ENCODE data around the gene GSTM1.
"Not testable (repeated sequence)": the region's sequence is repeated elsewhere in the genome, so short reads cannot be mapped to it uniquely, and the experiment has no call there.

Gene GSTM1

DNA sequence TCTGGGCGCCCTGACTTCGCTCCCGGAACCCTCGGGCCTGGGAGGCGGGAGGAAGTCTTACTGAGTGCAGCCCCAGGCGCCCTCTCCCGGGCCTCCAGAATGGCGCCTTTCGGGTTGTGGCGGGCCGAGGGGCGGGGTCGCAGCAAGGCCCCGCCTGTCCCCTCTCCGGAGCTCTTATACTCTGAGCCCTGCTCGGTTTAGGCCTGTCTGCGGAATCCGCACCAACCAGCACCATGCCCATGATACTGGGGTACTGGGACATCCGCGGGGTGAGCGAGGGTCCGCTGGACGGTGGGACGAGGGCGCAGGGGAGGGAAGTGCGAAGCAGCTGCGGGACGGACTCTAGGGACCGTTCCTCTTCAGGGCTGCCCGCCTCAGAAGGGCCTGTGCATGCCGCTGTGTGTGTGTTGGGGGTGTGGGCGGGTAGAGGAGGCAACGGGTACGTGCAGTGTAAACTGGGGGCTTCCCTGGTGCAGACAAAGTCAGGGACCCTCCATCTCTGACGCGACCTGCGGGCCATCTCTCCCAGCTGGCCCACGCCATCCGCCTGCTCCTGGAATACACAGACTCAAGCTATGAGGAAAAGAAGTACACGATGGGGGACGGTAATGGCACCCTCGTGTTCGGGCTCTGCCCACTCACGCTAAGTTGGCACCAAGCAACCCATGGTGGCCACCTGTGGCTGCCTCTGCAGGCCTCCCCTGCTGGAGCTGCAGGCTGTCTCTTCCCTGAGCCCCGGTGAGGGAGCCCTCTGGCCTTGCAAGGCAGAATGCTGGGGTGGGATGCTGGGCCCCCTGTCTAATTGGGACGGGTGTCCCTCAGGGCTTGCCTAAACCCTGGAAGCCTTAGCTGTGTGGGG lies at the start of gene GSTM1:
Gene GSTM1, plus strand, starts transcription at position 177 of the 859 bp plus-strand sequence. Its CDS starts 57 bp downstream, at position 234.
- DNase-seq = no peak

DNA sequence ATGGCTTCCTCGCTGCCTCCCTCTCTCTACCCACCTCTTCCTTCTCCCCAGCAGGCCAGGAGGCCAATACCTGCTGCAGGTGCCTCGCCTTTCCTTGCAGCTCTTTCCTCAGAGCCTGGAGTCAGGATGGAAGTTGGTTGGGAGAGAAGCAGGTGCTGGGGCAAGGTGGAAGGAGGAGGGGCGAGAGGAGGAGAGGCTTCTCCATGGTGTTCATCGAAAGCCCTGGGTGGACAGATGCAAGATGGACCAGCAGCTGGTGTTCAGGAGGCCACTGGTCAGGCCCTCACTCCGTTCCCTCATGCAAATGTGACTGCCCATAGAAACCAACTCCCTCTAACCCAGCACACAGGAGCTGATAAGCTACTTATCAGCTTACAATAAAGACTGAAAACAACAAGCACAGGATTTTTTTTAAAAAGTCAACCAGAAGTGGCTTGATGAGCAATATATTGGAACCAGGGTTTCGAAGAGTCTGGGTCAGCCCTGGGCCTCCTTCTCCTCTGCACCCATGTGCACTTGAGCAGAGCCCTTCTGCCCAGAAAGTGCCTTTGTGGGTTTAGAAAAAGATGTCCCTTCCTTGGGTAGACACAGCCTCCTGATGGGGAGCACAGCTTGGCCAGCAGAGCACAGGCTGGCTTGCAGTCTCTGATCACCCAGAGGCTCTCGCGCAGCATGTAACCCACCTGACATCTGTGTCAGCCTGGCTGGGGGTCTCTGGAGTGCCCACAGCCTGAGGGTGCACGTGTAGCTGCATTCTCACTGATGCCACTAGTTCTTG lies 48.4 kb upstream of the GSTM1 start:
- no peak for DNase-seq

DNA sequence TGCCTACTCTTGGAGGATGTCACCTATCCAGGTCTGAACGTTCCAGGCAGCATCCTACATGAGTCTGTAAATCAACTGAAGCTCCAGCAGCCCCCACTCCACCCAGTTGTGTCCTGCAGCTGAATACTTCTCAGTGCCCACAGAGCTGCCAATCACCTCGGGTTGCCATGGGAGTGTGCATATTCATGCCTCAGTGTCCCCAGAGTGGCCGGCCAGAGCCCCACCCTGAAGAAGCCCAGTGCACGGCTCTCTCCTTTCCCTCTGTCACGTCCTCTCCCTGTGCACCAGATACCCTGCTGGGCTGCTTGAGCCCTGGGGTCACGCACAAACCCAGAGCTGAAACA lies 47.8 kb upstream of the GSTM1 start:
- no peak for DNase-seq

DNA sequence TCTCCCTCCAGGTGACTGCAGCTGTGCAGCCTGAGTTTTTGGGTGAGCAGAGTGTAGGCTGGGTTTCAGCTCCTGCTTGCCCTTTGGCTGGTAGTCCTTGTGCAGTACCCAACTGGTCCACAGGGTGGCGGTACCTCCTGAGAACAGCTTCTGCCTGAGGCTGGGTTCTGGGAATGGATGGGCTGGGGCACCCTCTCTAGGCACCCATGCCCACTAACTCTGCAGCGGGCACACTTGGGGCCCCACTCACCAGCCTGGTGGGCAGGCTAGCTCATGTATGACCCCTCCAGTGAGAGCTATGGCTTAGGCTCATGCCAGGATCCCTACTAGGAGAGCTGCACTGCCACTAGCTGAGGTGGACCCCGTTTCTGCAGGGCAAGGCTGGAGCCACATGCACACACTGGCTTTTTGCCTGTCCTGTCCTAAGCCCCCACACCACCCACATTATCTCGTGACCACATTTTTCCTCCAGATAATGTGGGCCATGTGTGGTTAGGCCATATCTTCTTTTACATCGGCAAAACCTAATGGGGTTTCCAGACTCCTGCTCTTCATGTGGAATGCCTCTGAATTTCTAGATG lies 47.2 kb upstream of the GSTM1 start:
- DNase-seq = peak; percentile 68

DNA sequence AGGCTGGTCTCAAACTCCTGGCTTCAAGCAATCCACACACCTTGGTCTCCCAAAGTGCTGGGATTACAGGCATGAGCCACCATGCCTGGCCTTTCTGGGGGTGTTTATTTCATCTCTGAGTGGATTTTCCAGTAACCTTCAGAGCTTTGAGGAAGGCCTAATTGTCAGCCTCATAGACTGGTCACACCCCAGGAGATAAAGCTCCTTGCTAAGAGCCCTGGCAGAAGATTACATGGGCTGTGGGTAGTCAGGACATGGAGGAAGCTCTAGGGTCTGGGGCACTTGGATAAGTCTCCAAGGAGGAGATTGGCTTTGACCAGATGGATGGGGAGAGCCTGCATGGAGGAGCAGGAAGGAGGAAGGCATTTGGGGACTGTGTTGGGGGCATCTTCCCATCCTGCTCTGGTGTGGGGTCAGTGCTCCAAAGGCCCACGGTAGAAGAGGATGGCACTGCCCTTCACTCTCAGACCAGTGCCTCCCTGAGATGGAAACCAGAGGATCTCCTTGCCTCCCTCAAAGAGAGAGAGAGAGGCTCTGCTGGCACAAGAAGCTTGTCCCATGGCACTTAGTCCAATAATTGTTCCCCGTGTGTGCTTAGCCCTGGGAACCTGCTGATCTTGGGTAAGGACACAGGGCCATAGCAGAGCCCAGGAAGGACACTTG lies 46.4 kb upstream of the GSTM1 start:
- DNase-seq = no peak

DNA sequence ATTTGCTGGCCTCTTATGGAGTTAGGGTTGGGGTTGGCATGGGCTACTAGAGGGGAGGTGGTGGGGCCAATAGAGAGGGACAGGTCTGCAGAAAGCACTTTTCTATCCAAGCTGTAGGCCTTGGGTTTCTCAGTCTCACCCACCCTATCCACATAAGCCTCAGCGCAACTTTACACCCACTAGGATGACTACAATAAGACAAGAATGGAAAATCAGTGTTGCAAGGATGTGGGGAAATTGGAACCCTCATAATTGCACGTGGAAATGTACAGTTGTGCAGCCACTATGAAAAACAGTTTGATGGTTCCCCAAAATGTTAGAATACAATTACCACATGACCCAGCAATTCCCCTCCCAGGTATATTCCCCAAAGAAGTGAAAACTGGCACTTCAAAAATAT lies 45.8 kb upstream of the GSTM1 start:
- no peak for DNase-seq

DNA sequence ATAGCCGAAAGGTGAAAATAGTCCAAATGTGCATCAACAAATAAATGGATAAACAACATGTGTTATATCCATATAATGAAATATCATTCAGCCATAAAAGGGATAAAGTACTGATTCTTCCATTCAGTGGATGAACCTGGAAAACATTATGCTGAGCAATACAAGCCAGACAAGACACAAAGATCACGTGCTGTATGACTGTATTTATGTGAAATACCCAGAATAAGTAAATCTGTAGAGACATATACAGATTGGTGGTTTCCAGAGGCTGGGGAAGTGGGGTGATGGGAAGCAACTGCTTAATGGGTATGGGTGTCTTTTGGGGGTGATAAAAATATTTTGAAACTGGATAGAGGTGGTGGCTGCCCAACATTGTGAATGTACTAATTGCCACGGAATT lies 45.0 kb upstream of the GSTM1 start:
- DNase-seq = no peak

DNA sequence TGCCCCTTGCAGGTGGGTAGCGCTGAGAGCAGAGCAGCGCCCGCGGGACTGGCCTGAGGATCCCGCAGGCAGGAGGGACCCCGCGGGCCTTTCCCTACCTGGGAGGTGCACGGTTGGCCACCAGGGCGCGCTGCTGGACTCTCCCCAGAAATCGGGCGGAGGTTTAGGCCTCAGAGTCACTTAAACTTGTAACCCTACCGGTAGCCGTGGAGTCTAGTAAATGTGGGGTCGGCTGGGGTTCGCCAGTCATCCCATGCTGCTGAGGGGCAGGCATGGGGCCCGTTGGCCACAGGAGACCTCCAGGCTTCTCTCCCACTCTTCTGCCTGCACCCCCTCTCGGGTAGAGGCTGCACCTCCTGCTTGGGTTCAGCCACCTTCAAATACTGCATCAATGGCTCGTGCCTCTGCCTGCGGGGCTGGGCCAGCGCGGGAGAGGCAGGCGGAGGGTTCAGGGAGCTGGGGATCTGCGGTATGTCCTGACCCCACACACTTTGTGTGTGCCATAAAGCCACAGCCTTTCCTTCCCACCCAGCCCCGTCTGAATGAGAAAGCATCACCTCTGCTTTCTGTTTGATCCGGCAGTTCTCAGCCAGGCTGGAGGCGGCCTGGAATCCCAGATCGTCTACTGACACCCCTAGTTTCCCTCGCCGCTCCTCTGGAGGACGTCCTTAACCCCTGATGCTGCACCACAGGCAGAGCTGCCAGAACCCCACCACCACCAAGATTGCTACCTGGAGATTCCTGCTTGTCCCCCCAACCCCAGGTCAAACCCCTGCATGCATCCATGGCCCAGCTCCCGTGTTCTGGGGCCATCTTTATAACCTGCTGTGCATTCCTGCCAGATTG lies 44.0 kb upstream of the GSTM1 start:
- peak; percentile 69 for DNase-seq

DNA sequence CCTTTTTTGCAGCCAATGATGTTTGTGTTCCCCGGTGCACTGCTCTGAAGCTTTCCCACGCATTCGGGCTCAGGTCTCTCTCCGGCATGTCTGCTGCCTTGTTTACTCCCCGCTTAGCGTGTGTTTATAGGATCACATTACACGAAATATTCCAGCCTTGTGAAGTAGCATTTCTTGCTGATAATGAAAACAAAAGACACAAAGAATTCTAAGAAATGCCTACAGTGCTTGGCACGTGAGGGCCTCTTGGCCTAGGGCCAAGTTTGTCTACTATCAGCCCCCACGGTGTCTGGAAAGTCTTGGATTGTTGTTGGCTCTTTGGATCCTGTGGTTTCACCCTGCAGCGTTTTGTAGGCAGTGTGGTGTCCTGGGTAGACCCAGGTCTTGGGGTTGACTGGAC lies 42.9 kb upstream of the GSTM1 start:
- no peak for DNase-seq

DNA sequence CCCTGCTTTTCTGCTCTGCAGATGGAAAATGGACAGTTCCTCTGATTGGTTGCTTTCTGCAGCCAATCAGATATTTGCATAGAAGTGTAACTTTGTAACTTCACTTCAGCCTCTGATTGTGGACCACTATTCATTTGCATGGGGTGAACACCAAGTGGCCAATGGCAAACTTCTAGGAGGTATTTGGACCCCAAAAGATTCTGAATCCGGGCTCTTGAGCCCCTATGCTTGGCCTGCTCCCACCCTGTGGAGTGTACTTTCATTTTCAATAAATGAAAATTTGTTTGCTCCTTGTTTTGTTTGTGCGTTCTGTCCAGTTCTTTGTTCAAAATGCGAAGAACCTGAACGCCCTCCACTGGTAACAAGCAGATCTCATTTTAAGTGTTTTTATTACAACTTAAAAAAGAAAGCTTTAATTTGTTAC lies 38.1 kb upstream of the GSTM1 start:
- DNase-seq = peak; percentile 74

DNA sequence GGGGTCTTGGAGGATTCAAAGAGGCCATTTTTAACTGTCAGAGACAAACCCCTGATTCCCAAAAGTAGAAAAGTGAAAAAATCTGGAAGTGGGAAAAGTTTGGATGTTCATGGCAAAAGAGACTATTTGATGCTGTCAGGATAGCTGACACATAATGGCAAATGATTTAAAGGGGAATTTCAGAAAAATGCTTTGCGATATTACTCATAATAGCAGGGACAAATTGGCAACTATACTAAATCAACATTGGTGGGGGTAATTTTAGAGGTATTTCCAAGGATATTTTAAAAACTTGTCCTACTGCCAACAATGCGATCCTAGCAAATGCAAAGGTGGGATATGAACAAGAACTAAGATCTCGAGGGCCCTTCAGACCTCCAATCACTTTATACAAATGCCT lies 37.0 kb upstream of the GSTM1 start:
- no peak for DNase-seq

DNA sequence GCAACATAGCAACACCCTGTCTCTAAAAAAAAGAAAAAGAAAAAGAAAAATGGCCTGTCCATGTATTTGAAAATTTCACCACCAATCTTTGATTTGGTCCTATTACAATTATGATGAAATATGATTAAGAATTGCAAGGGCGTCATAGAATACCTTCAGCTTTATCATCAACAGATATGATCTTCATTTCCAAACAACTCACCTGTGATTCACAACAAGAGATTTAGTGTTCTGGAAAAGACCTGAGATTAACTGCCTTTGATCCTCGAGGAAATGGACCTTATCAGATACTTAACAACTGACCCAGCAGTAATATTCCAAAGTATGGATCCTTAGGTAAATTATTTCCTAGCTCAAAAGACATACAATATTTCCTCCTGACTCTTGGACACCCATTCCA lies 35.2 kb upstream of the GSTM1 start:
- no peak for DNase-seq

DNA sequence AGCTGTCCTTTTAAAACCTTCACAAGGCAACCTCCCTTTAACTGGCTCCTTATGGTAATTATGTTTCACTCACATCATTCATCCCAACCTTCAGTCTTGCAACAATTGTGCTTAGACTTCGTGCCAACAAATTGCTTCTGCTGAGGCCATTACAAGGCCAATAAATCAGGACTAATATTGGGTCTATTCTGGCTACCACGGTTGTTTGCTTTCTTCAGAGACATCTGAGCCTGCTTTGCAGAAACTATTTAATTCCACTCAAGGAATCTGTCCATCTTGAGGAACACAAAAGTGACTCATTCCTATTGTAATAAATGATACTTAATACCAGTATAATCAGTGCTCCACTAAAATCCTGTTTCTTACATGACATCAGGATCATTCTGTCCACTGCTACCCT lies 34.3 kb upstream of the GSTM1 start:
- DNase-seq = no peak

DNA sequence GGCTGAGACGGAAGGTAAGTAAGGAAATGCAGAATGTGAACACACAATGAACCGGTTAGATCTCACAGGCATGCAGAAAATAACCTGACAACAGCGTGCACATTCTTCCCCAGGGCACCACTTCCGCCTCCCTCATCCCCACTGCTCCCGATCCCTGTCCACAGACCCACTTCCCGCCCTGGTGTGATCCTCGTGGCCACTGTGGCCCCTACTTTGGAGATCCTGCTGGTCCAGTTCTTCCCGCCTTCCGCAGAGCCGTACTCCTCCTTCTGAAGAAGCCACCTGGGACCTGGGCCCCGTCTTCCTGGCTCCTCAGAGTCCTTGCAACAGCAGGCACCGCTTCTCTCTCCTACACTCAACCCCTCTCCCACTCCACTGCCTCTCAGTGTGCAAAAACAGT lies 33.1 kb upstream of the GSTM1 start:
- no peak for DNase-seq

DNA sequence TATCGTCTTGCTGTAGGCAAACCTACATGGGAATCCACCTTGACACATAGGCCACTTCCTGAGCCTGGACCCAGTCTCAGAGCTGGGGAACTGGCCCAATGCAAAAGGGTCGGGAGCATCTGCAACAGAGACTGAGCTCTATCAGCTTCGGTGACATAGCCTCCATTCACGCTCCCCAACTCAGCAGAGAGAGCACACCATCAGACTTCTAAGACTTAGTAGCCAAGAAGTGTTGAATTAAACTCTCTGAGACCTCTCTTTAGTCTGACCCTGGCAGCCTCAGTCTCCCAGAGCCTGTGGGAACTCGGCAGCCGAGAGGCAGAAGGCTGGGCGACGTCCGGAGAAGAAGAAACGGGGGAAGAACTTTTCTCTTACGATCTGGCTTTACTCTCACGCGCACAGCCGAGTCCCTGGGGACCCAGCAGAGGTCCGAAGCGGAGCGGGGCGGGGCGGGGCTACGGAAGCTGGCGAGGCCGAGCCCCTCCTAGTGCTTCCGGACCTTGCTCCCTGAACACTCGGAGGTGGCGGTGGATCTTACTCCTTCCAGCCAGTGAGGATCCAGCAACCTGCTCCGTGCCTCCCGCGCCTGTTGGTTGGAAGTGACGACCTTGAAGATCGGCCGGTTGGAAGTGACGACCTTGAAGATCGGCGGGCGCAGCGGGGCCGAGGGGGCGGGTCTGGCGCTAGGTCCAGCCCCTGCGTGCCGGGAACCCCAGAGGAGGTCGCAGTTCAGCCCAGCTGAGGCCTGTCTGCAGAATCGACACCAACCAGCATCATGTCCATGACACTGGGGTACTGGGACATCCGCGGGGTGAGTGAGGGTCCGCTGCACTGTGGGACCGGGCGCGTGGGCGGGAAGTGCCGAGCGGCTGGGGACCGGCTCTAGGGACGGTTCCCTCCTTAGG lies 31.8 kb upstream of the GSTM1 start, which contains the start of gene GSTM4:
Gene GSTM4, plus strand, starts transcription at position 485 of the 905 bp plus-strand sequence. Its CDS starts 291 bp downstream, at position 776.
- no peak for DNase-seq

DNA sequence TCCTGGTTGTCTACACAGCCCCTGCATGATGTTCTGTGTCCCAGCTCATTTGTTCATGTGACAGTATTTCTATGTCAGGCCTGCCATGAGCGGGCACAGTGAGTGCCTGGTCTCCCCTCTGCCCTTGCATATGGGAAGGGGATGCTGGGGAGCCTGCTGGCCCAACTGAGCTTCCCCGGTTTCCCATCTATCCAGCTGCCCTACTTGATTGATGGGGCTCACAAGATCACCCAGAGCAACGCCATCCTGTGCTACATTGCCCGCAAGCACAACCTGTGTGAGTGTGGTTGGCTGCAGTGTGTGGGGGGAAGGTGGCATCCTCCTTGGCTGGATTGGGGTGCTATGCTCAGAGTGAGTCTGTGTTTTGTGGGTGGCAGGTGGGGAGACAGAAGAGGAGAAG lies 30.2 kb upstream of the GSTM1 start:
- DNase-seq = no peak

DNA sequence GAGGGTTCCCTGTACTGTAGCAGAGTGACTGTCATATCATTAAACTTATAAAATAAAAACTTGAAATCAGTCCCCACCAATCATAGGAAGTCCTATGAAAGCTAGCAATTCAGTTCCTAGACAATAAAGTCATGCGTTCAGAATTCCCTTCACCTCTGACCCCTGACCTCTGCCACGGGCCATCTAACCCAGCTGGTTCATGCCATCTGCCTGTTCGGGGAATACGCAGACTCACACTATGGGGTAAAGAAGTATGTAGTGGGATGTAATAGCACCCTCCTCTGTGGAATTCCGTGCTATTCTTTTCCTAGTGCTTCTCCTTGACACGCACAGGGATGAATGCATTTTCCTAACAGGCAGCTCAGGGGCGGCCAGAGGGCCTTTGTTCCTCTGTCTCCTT lies 29.6 kb upstream of the GSTM1 start:
- DNase-seq = no peak

DNA sequence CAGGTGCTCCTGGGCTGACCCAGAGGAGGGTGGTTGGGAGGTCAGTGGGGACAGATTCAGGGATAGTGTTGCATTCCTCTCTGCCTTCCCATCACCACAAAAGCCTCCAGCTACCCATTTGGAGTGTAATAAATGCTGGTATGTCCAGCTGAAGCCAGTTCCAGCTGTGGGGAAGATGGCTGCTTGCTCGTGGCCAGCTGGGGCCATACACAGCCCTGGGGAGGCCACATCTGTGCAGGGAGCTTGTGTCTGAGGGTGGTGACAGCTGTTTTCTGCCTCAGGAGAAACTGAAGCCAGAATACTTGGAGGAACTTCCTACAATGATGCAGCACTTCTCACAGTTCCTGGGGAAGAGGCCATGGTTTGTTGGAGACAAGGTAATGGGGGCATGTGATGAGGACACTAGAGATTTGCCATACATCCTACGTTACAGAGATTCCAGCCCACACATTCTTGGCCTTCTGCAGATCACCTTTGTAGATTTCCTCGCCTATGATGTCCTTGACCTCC lies 29.0 kb upstream of the GSTM1 start:
- no peak for DNase-seq

DNA sequence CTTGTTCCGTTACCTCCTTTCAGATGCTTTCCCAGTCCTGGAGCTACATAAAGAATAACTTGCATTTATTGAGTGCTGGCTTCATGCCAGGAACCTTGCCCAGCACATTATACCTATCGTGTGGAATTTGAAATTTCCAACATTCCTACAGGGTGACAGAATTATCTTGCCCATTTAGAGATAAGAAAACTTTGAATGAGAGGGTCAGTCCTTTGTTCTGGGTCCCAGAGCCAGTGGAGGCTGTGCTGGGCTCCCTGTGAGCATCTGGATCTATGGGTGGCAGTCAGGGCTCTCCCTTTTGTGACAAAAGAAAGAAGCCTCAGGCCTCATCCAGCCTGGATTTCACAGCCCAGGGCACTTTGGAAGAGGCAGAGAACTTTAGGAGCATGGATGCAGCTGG lies 28.5 kb upstream of the GSTM1 start:
- no peak for DNase-seq

DNA sequence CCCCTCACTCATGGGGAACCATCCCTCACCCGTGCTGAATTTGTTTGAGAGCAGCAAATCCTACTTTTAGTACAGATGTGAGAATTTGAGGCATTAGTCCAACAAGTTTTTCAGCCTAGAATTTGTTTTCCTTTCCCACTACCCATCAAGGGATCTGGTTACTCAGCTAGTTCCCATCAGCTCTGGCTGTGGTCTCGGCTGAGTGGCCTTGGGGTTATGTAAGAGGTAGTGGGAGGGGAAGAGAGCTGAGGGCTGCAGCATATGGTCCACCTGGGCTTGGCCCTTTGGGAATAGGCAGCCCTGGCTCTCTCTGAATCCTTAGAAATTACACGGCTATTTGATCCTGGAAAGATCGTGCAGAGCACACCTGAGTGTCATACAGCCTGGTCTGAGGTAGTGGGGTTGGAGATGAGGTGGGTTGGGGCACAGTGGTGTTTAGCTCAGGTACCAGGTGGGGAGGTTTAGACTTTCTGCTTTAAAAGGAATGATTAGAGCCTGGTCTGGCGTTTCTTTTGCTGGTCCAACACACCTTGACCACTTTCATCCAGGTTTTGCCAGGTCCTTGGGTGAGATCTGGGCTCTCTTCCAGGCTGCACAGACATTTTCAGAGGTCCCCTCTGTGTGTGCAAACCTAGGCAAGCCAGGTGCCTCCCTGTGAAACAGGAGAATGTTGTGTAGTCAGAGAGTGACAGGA lies 27.5 kb upstream of the GSTM1 start:
- DNase-seq = no peak

DNA sequence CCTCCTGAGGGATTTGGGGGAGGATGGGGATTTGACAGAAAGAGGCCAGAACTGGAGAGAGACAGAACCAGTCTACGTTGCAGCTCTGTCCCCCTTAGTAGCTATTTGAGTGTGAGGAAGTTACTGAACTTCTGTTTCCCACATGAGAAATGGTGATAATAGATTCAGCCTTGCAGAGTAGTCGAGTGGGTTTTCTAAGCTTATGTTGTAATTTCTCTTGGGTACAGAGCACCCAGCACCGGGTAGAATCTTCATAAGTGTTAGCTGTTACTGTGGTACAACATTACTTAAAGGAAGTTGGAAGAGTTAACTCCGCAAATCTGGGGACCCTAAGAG lies 27.0 kb upstream of the GSTM1 start:
- not testable (repeated sequence) for DNase-seq

Measured in NCI-H1694 treated with DMSO at 0.1 percent for 48 hours (cell line).